Hematopoietic multipotent progenitor cell treated with erythropoietin and hydrocortisone succinate and interleukin-3 and kit ligand, for 4 days (in vitro differentiated cells): ENCODE data around the gene INTS1.
A peak's percentile ranks its signal among the peaks of the same experiment; 100 is the strongest.
"Not testable (repeated sequence)": the region's sequence is repeated elsewhere in the genome, so short reads cannot be mapped to it uniquely, and the experiment has no call there.

ENCODE experiments used
- DNase-seq: peaks from one replicate; pipeline ENCODE4 v3.0.0-alpha.2; 2015

The INTS1 gene

GRCh38 chr7:1531263-1531978, 27.2 kb upstream of the INTS1 start:
- peak; percentile 60 for DNase-seq

GRCh38 chr7:1530946-1531262, 26.7 kb upstream of the INTS1 start:
- DNase-seq: no peak

GRCh38 chr7:1529383-1530116, 25.4 kb upstream of the INTS1 start:
- no peak for DNase-seq

- no peak for DNase-seq
Measured at GRCh38 chr7:1526271-1526754, 22.1 kb upstream of the INTS1 start.

- DNase-seq: no peak
Measured at GRCh38 chr7:1525409-1525808, 21.2 kb upstream of the INTS1 start.

- DNase-seq: no peak
Measured at GRCh38 chr7:1523844-1524243, 19.7 kb upstream of the INTS1 start.

GRCh38 chr7:1523208-1523607, 19.0 kb upstream of the INTS1 start:
- DNase-seq: no peak

- no peak for DNase-seq
Measured at GRCh38 chr7:1521456-1521855, 17.3 kb upstream of the INTS1 start.

GRCh38 chr7:1520539-1521234, 16.5 kb upstream of the INTS1 start:
- no peak for DNase-seq

GRCh38 chr7:1519322-1519922, 15.2 kb upstream of the INTS1 start:
- DNase-seq: not testable (repeated sequence)

GRCh38 chr7:1516586-1517251, 12.5 kb upstream of the INTS1 start:
- DNase-seq: no peak

- DNase-seq: not testable (repeated sequence)
Measured at GRCh38 chr7:1515509-1515967, 11.3 kb upstream of the INTS1 start.

GRCh38 chr7:1514995-1515401, 10.8 kb upstream of the INTS1 start:
- no peak for DNase-seq

- no peak for DNase-seq
Measured at GRCh38 chr7:1514407-1514806, 10.2 kb upstream of the INTS1 start.

GRCh38 chr7:1513657-1514095, 9.5 kb upstream of the INTS1 start:
- peak; percentile 38 for DNase-seq

GRCh38 chr7:1512781-1513656, 8.8 kb upstream of the INTS1 start:
- DNase-seq: peak; percentile 95

- DNase-seq: peak; percentile 37
Measured at GRCh38 chr7:1511444-1512422, 7.5 kb upstream of the INTS1 start.

GRCh38 chr7:1510780-1511154, 6.6 kb upstream of the INTS1 start:
- peak; percentile 91 for DNase-seq

- DNase-seq: no peak
Measured at GRCh38 chr7:1509226-1509625, 5.0 kb upstream of the INTS1 start.

GRCh38 chr7:1508277-1508758, 4.1 kb upstream of the INTS1 start:
- DNase-seq: peak; percentile 88
